ENCODE measurements around the gene GPX2. TPM values are rescaled to one million over a fixed set of nuclear protein-coding genes. Genes with fewer than 3 reads are reported as not detected.

Gene GPX2
- total RNA-seq, 4 donors from 2014 or later, result 0.49 to 1.4 (median 0.61) TPM; not detected in 1

DNA sequence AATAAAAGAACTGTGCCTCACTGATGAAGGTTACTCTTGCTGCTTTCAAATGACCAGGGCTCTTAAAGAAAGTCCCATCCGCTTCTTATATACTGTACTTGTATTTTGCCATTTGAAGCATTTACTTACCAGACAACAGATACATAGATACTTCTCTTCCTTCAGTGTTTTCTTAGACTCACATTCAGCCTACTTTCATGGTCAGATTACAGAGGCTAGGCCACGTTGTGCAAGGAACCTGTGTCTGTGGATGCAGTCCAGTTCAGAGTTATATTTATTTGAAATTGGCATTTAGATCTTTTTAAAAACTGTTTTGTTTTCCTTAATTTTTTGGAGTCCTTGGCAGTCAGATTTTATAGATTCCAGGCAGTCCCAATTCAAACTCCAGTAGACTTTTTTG is 22.1 kb downstream of the GPX2 start:
- no peak for DNase-seq
- TF ChIP-seq, protein P1, sequence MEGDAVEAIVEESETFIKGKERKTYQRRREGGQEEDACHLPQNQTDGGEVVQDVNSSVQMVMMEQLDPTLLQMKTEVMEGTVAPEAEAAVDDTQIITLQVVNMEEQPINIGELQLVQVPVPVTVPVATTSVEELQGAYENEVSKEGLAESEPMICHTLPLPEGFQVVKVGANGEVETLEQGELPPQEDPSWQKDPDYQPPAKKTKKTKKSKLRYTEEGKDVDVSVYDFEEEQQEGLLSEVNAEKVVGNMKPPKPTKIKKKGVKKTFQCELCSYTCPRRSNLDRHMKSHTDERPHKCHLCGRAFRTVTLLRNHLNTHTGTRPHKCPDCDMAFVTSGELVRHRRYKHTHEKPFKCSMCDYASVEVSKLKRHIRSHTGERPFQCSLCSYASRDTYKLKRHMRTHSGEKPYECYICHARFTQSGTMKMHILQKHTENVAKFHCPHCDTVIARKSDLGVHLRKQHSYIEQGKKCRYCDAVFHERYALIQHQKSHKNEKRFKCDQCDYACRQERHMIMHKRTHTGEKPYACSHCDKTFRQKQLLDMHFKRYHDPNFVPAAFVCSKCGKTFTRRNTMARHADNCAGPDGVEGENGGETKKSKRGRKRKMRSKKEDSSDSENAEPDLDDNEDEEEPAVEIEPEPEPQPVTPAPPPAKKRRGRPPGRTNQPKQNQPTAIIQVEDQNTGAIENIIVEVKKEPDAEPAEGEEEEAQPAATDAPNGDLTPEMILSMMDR (IDR thresholded peaks at IDR 0.05 in 4 of 5, conservative IDR thresholded peaks at IDR 0.05 in 1 of 5), result no peak
- TF ChIP-seq POLR2A (IDR thresholded peaks at IDR 0.05), result no peak
- intact Hi-C loops (cut with DNase I; ENCODE audit: low total_unique reads), result no loop called here
- in situ Hi-C loops (cut with MboI; ENCODE audit: low sequenced_read_pairs in 4 of 4), result no loop called here
- H3K9me3 ChIP-seq, result no peaks in the 10 kb centered on the region
- H3K4me1 ChIP-seq, result peaks cover 40 to 42% of the 10 kb centered on the region in 2 donors
- H3K27me3 ChIP-seq, result no peaks in the 10 kb centered on the region
- peak overlapping the region in 1 of 4 donors; percentile 22 for H3K27ac ChIP-seq
- H3K36me3 ChIP-seq, result peaks cover 0 to 15% of the 10 kb centered on the region in 2 donors
- peak; percentile 26 to 57 for ATAC-seq
- H3K4me3 ChIP-seq, result no peak overlapping the region

GRCh38 chr14:64919618-64920017 is 22.9 kb downstream of the GPX2 start:
- ATAC-seq (no peak), DNase-seq (no peak)
- intact Hi-C loops (cut with DNase I; ENCODE audit: low total_unique reads) (loop anchor here (10.0 kb wide), 1 partner anchor 415 kb away; the partner anchor contains the start of genes ZBTB1 and ZBTB25), in situ Hi-C loops (cut with MboI; ENCODE audit: low sequenced_read_pairs in 4 of 4) (loop anchor here in 1 of 4 donors (10.0 kb wide), 1 partner anchor 65 kb away; the partner anchor contains the start of gene FNTB)
- Histone ChIP-seq H3K27ac (peak overlapping the region in 1 of 4 donors; percentile 3), H3K4me1 (peaks cover 45 to 49% of the 10 kb centered on the region in 2 donors), H3K27me3 (no peaks in the 10 kb centered on the region), H3K36me3 (peaks cover 0 to 8% of the 10 kb centered on the region in 2 donors), H3K4me3 (no peak overlapping the region), H3K9me3 (no peaks in the 10 kb centered on the region)
- no peak for TF ChIP-seq POLR2A (IDR thresholded peaks at IDR 0.05)
- TF ChIP-seq, protein P1 (IDR thresholded peaks at IDR 0.05 in 4 of 5, conservative IDR thresholded peaks at IDR 0.05 in 1 of 5), result no peak

DNA sequence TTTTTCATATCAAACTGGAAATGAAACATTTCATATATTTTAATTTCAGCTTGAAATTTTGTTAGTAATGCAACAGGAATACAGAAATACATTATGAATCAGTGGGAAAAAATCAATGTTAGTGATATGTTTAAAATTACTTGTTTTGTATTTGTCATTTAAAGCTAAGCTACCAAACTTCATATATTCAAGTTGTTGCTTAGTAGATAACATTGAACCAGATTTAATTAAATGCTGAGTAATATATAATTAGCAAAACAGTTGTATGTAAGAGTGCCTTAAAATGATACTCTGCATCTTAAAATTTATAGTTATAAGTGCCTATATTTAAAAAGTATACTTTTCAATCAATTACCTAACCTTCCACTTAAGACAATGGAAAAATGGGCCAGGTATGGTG is 23.3 kb downstream of the GPX2 start:
- intact Hi-C loops (cut with DNase I; ENCODE audit: low total_unique reads), result loop anchor here (10.0 kb wide), 1 partner anchor 414 kb away; the partner anchor contains the start of genes ZBTB1 and ZBTB25
- no peaks in the 10 kb centered on the region for H3K27me3 ChIP-seq
- no peak for DNase-seq
- no peak for TF ChIP-seq POLR2A (IDR thresholded peaks at IDR 0.05)
- TF ChIP-seq, protein P1 (IDR thresholded peaks at IDR 0.05 in 4 of 5, conservative IDR thresholded peaks at IDR 0.05 in 1 of 5), result no peak
- no peak overlapping the region for H3K4me3 ChIP-seq
- H3K9me3 ChIP-seq, result no peaks in the 10 kb centered on the region
- in situ Hi-C loops (cut with MboI; ENCODE audit: low sequenced_read_pairs in 4 of 4), result loop anchor here in 1 of 4 donors (10.0 kb wide), 1 partner anchor 66 kb away; the partner anchor contains the start of gene FNTB
- H3K36me3 ChIP-seq, result peaks cover 0 to 4% of the 10 kb centered on the region in 2 donors
- H3K27ac ChIP-seq, result peak overlapping the region in 1 of 4 donors; percentile 3
- peaks cover 45 to 49% of the 10 kb centered on the region in 2 donors for H3K4me1 ChIP-seq
- ATAC-seq, result no peak

DNA sequence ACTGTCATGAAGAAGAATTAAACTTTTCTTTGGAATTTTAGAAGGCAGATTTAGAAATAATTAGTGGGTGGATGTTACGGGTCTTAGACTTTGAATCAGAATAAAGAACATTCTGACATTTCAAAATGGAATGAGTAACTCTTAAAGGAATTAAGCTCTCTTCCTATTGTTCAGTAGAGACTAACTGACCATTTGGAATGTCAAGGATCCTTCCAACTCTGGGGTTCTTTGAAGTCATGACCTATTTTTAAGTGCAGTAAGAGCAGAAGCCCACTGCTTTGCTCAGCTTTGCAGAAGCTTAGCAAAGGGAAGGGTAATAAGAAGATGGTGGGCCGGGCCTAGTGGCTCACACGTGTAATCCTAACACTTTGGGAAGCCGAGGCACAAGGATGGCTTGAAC is 24.3 kb downstream of the GPX2 start:
- in situ Hi-C loops (cut with MboI; ENCODE audit: low sequenced_read_pairs in 4 of 4) (loop anchor here in 1 of 4 donors (10.0 kb wide), 1 partner anchor 67 kb away; the partner anchor contains the start of gene FNTB), intact Hi-C loops (cut with DNase I; ENCODE audit: low total_unique reads) (loop anchor here (10.0 kb wide), 1 partner anchor 413 kb away; the partner anchor contains the start of genes ZBTB1 and ZBTB25)
- TF ChIP-seq, protein P1 (IDR thresholded peaks at IDR 0.05 in 4 of 5, conservative IDR thresholded peaks at IDR 0.05 in 1 of 5), result no peak
- TF ChIP-seq POLR2A (IDR thresholded peaks at IDR 0.05), result no peak
- no peak for ATAC-seq
- Histone ChIP-seq H3K9me3 (no peaks in the 10 kb centered on the region), H3K4me3 (no peak overlapping the region), H3K27ac (peak overlapping the region in 2 of 4 donors; percentile 15 to 24), H3K36me3 (no peaks in the 10 kb centered on the region), H3K27me3 (no peaks in the 10 kb centered on the region), H3K4me1 (peaks cover 49% of the 10 kb centered on the region in 2 donors)
- DNase-seq, result no peak

Measured in gastrocnemius medialis (tissue), 4 donors.